ENCODE data around the gene C1QTNF9B.

DNA sequence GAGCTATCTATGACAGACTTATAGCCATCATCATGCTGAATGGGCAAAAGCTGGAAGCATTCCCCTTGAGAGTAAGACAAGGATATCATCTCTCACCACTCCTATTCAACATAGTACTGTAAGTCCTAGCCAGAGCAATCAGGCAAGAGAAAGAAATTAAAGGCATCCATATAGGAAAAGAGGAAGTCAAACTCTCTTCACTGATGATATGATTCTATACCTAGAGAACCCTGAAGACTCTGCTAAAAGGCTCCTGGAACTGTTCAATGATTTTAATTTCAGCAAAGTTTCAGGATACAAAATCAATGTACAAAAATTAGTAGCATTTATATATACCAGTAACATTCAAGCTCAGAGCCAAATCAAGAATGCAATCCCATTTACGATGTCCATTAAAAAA, 21.7 kb upstream of the C1QTNF9B start:
- TF ChIP-seq POLR2A (IDR thresholded peaks at IDR 0.05; ENCODE audit: low read length) = no peak
- TF ChIP-seq GATA1 (IDR thresholded peaks at IDR 0.05; ENCODE audit: low read depth, low read length) = no peak

Measured in erythroblast (primary cell).